Glutamatergic neuron (in vitro differentiated cells): ENCODE results near the gene ARAP2. TPM values are rescaled to one million over a fixed set of nuclear protein-coding genes. Genes with fewer than 3 reads are reported as not detected.

Source experiments
- DNase-seq: peaks from one replicate; pipeline ENCODE4 v3.0.0; 2022
- H3K27ac Mint-ChIP-seq: one replicate; pipeline ENCODE4 v1.8.0; 2020; ENCODE audit warnings: mild to moderate bottlenecking, mixed read lengths, inconsistent platforms; ENCODE audit not compliant: unreplicated experiment
- H3K27me3 Mint-ChIP-seq: one replicate; pipeline ENCODE4 v1.8.0; 2020; ENCODE audit warnings: mild to moderate bottlenecking, moderate library complexity, mixed read lengths, inconsistent platforms; ENCODE audit not compliant: unreplicated experiment
- H3K36me3 Mint-ChIP-seq: one replicate; pipeline ENCODE4 v1.8.0; 2020; ENCODE audit warnings: mild to moderate bottlenecking, mixed read lengths, inconsistent platforms; ENCODE audit not compliant: unreplicated experiment
- H3K4me1 Mint-ChIP-seq: one replicate; pipeline ENCODE4 v1.8.0; 2020; ENCODE audit warnings: mild to moderate bottlenecking, low read depth, mixed read lengths, inconsistent platforms; ENCODE audit not compliant: unreplicated experiment
- H3K4me3 Mint-ChIP-seq: one replicate; pipeline ENCODE4 v1.8.0; 2020; ENCODE audit warnings: mild to moderate bottlenecking, mixed read lengths, inconsistent platforms; ENCODE audit not compliant: unreplicated experiment
- H3K9me3 Mint-ChIP-seq: one replicate; pipeline ENCODE4 v1.8.0; 2020; ENCODE audit warnings: mild to moderate bottlenecking, moderate library complexity, mixed read lengths, inconsistent platforms; ENCODE audit not compliant: unreplicated experiment
- total RNA-seq: library from RNA; stranded (reverse); fragmentation: NEBNext Ultra II Directional; extraction: Animal tissue kit (Norgen Biotek cat#: 25700); gene quantifications from one replicate; pipeline ENCODE4 v1.2.1, GENCODE V29; 2021; ENCODE audit not compliant: unreplicated experiment
- TF ChIP-seq, protein P1 (sequence below): fragments of 200-600 bp; sonication (generic); IDR thresholded peaks from one replicate; pipeline ENCODE4 v1.5.0; 2021; ENCODE audit not compliant: partially characterized antibody, unreplicated experiment

Gene ARAP2
- total RNA-seq, 1 donor from 2014 or later = 1.4 TPM

DNA sequence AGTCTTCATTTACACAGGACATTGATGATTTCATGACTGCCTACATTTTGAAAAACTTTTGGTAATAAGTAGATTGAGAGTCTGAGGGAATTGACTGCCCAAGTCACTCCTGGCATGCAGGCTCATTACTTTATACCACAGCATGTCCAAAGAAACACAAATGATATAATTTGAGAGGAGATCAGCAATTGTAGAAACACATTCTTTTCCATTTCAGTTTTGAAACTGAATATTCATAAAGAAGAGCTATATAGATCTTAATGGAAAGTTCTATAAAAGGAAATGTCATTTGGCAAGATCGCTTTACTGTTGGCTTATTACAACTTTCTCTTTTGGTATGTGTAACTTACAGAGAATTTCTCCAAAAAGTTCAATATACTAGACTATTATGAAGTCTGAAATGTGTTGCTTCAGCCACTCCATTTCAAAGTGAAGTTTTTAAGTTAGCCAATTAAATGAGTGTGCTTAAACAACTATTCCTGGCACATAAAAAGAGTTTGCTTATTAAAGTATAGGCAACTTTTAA lies 158.0 kb downstream of the ARAP2 start:
- no peaks in the 10 kb centered on the region for H3K27me3 Mint-ChIP-seq
- no peaks in the 10 kb centered on the region for H3K4me1 Mint-ChIP-seq
- no peak overlapping the region for H3K27ac Mint-ChIP-seq
- no peaks in the 10 kb centered on the region for H3K9me3 Mint-ChIP-seq
- no peaks in the 10 kb centered on the region for H3K36me3 Mint-ChIP-seq
- DNase-seq = no peak
- no peak overlapping the region for H3K4me3 Mint-ChIP-seq
- TF ChIP-seq, protein P1, sequence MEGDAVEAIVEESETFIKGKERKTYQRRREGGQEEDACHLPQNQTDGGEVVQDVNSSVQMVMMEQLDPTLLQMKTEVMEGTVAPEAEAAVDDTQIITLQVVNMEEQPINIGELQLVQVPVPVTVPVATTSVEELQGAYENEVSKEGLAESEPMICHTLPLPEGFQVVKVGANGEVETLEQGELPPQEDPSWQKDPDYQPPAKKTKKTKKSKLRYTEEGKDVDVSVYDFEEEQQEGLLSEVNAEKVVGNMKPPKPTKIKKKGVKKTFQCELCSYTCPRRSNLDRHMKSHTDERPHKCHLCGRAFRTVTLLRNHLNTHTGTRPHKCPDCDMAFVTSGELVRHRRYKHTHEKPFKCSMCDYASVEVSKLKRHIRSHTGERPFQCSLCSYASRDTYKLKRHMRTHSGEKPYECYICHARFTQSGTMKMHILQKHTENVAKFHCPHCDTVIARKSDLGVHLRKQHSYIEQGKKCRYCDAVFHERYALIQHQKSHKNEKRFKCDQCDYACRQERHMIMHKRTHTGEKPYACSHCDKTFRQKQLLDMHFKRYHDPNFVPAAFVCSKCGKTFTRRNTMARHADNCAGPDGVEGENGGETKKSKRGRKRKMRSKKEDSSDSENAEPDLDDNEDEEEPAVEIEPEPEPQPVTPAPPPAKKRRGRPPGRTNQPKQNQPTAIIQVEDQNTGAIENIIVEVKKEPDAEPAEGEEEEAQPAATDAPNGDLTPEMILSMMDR = no peak

DNA sequence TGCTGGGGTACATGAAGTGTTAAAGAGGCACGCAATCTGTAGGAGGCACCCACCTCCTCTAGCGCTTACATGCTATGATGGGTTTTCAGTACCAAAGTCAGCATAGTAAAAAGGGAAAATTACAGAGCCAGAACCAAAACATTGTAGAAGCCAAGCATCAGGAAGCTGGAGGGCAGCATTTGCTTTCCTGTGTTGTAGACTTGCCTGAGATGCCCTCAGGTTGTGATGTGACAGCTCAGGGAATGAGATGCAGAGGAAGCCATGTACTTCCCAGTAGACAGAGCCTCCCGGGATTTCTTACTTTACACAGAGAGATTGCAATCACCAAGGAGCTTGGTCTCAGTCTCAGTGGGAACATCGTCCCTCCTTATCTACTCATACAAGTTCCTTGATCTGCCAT lies 161.5 kb downstream of the ARAP2 start:
- H3K36me3 Mint-ChIP-seq = no peaks in the 10 kb centered on the region
- DNase-seq = no peak
- no peak overlapping the region for H3K4me3 Mint-ChIP-seq
- TF ChIP-seq, protein P1 = no peak
- no peaks in the 10 kb centered on the region for H3K9me3 Mint-ChIP-seq
- no peak overlapping the region for H3K27ac Mint-ChIP-seq
- H3K27me3 Mint-ChIP-seq = no peaks in the 10 kb centered on the region
- no peaks in the 10 kb centered on the region for H3K4me1 Mint-ChIP-seq

DNA sequence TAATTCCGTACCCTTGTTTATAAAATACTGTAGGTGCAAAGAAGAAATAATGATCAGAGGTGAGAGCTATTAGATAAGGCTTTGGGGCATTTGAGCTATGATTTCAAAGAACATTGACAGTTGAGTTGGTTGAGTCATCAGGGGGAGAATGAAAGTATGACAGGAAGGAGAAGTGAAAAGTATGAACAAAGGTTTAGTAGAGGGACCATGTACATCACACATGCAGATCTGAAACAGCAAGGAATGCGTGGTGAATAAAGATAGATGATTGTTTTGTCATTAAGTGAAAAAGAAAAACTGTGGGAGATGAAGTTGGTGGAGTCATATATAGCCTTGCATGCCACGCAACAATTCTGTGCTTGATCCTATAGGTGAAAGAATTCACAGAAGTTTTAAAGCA lies 163.1 kb downstream of the ARAP2 start:
- Mint-ChIP-seq H3K9me3 (no peaks in the 10 kb centered on the region), H3K27ac (no peak overlapping the region), H3K27me3 (no peaks in the 10 kb centered on the region), H3K36me3 (no peaks in the 10 kb centered on the region), H3K4me3 (no peak overlapping the region), H3K4me1 (no peaks in the 10 kb centered on the region)
- TF ChIP-seq, protein P1 = no peak
- DNase-seq = no peak

DNA sequence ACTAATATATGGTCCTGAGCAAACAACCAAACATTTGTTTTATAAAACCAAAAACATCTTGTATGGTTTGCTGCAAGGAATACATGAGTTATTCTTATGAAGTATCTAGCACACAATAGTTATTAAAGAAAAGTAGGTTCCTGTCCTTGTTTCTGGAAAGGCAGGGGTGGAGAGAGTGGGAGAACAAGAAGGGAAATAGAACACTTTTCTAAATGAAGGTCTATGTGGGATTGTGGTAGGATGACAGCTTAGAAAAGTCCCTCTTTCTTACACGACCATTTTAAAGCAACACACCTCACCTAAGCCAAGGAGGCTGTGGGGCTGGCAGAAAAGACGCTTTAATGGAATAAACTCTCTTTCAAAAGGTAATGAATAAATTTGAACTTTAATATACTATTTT lies 164.6 kb downstream of the ARAP2 start:
- TF ChIP-seq, protein P1 = no peak
- DNase-seq = no peak
- Mint-ChIP-seq H3K4me3 (no peak overlapping the region), H3K36me3 (no peaks in the 10 kb centered on the region), H3K27me3 (no peaks in the 10 kb centered on the region), H3K27ac (no peak overlapping the region), H3K9me3 (no peaks in the 10 kb centered on the region), H3K4me1 (no peaks in the 10 kb centered on the region)

DNA sequence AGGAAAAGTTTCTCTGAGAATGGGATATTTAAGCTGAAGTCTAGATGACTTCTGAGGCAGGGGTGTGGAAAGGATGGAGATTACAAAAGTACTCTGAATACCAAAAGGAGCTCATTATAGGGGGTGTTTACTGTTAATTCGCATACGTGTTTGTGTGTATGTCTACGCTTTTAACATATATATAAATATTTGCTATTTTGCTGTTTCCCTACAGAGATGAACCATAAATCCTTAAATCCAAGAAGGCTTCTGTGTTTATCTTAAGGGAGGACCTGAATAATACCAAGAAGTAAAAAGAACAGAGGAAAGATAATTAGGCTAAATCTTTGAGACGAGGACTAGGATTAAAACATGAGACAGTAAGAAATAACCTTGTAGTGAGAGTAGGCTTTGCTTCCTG lies 166.0 kb downstream of the ARAP2 start:
- no peak for DNase-seq
- no peak overlapping the region for H3K4me3 Mint-ChIP-seq
- TF ChIP-seq, protein P1 = no peak
- no peaks in the 10 kb centered on the region for H3K4me1 Mint-ChIP-seq
- no peak overlapping the region for H3K27ac Mint-ChIP-seq
- no peaks in the 10 kb centered on the region for H3K9me3 Mint-ChIP-seq
- H3K36me3 Mint-ChIP-seq = no peaks in the 10 kb centered on the region
- no peaks in the 10 kb centered on the region for H3K27me3 Mint-ChIP-seq
